D721Med (cell line): ENCODE data around the gene DYRK2.

Source experiments
- DNase-seq: peaks from one replicate; pipeline ENCODE4 v3.0.0; 2011; ENCODE audit warnings: low spot score; ENCODE audit not compliant: insufficient read length
- FAIRE-seq: peaks from 2 replicates; lab custom pipeline; 2011; peaks lifted over from hg19 to GRCh38; lab: Jason Lieb, UNC
- TF ChIP-seq, protein P1 (sequence below): IDR thresholded peaks from 2 replicates; pipeline ENCODE4 v1.5.1; 2012; ENCODE audit warnings: mild to moderate bottlenecking, control low read depth; ENCODE audit not compliant: insufficient read depth; ENCODE audit errors: missing control alignments

Gene DYRK2

DNA sequence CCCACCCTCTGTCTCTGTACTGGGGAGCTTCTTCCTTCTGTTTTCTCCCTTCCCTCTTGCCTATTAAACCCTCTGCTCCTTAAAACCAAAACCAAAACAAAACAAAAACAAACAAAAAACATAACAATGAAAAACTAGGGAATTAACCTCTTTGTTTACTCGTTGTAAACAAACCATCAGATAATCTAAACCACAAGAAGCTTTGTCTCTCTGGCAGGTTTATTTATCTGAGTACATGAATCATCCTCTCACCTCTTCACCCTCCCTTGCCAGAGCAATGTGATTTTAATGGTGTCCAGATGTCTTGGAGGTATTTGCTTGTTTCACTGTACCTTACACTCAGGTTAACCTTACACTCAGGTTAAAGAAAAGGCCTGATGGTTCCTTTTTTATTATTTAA, 66.1 kb downstream of the DYRK2 start:
- FAIRE-seq (no peak), DNase-seq (no peak)
- TF ChIP-seq, protein P1, sequence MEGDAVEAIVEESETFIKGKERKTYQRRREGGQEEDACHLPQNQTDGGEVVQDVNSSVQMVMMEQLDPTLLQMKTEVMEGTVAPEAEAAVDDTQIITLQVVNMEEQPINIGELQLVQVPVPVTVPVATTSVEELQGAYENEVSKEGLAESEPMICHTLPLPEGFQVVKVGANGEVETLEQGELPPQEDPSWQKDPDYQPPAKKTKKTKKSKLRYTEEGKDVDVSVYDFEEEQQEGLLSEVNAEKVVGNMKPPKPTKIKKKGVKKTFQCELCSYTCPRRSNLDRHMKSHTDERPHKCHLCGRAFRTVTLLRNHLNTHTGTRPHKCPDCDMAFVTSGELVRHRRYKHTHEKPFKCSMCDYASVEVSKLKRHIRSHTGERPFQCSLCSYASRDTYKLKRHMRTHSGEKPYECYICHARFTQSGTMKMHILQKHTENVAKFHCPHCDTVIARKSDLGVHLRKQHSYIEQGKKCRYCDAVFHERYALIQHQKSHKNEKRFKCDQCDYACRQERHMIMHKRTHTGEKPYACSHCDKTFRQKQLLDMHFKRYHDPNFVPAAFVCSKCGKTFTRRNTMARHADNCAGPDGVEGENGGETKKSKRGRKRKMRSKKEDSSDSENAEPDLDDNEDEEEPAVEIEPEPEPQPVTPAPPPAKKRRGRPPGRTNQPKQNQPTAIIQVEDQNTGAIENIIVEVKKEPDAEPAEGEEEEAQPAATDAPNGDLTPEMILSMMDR, result no peak
